Osteoblast (primary cell): ENCODE results near the gene AGAP5. TPM values are rescaled to one million over a fixed set of nuclear protein-coding genes. Genes with fewer than 3 reads are reported as not detected.
"Not testable (repeated sequence)": the region's sequence is repeated elsewhere in the genome, so short reads cannot be mapped to it uniquely, and the experiment has no call there.

Experiments
- DNase-seq: peaks from one replicate; pipeline ENCODE4 v3.0.0; 2011; ENCODE audit warnings: low spot score, mixed read lengths; ENCODE audit not compliant: insufficient read length; ENCODE audit errors: missing footprints
- H2AFZ ChIP-seq: 2 replicates; pipeline ENCODE4 v1.6.0; 2011; ENCODE audit warnings: mild to moderate bottlenecking, low read length
- H3K27ac ChIP-seq: 2 replicates; pipeline ENCODE4 v1.5.1; 2011; ENCODE audit warnings: mild to moderate bottlenecking, low read depth, low read length, moderate library complexity
- H3K27me3 ChIP-seq: 2 replicates; pipeline ENCODE4 v1.6.0; 2012; ENCODE audit warnings: mild to moderate bottlenecking, control low read depth, inconsistent platforms, low read length, moderate library complexity; ENCODE audit not compliant: insufficient read depth
- H3K36me3 ChIP-seq: 2 replicates; pipeline ENCODE4 v1.5.1; 2011; ENCODE audit warnings: mild to moderate bottlenecking, low read length, control low read depth, moderate library complexity; ENCODE audit not compliant: insufficient read depth
- H3K4me1 ChIP-seq: 2 replicates; pipeline ENCODE4 v1.5.1; 2011; ENCODE audit warnings: mild to moderate bottlenecking, low read length, control low read depth, moderate library complexity; ENCODE audit not compliant: insufficient read depth
- H3K4me2 ChIP-seq: 2 replicates; pipeline ENCODE4 v1.6.0; 2011; ENCODE audit warnings: mild to moderate bottlenecking, low read length; ENCODE audit not compliant: insufficient read depth
- H3K4me3 ChIP-seq: fragments of 200-600 bp; sonication (generic); 3 replicates; pipeline ENCODE4 v1.5.1; 2012; ENCODE audit warnings: mild to moderate bottlenecking, low read length, inconsistent platforms; ENCODE audit not compliant: insufficient read depth
- H3K79me2 ChIP-seq: 2 replicates; pipeline ENCODE4 v1.6.0; 2012; ENCODE audit warnings: mild to moderate bottlenecking, low read length, control low read depth, inconsistent platforms; ENCODE audit not compliant: insufficient read depth
- H3K9me3 ChIP-seq: 2 replicates; pipeline ENCODE4 v1.5.1; 2011; ENCODE audit warnings: low read depth, low read length, control low read depth
- H4K20me1 ChIP-seq: 2 replicates; pipeline ENCODE4 v1.6.0; 2012; ENCODE audit warnings: mild to moderate bottlenecking, low read length, control low read depth; ENCODE audit not compliant: insufficient read depth
- total RNA-seq: library from RNA; depleted of rRNA; stranded (reverse); fragments of >200 nt; gene quantifications from 2 replicates; pipeline ENCODE4 v1.2.3, GENCODE V29; 2012
- TF ChIP-seq, protein P1 (sequence below): IDR thresholded peaks from 2 replicates; pipeline ENCODE4 v1.5.1; 2011; ENCODE audit warnings: mild to moderate bottlenecking, low read depth, low read length, moderate library complexity; ENCODE audit errors: extremely low read depth

Gene AGAP5
- total RNA-seq, 1 donor = 4.0 TPM

DNA sequence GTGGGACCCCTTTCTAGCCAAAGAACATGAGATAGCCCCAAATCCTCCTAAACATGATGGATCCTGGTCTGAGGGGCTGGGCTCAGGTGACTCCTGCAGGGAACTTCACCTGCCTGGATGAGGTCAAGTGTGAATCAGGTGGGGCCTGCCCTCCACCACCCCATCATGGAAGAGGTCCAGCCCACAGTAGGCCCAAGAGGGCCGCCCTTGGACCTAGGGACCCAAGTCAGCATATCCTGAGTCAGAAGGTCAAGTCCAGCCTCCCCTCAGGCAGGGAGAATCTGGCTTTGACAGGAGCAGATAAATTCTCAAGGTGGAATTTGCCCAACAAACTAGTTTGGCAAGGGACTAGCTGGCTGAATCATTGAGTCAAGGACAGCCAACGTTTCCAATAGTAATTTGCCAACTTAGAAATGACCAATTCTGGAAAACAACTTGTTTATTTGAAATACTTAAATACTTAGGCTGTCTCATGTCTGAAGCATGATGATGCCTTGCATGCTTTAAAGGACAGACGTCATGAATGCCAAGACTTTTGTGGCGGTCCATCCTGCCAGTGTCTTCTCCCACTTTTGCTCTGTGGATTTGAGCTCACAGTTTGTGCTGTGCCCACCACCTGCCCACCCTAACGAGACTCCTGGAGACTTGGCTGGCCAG, 31.6 kb downstream of the AGAP5 start:
- H3K27me3 ChIP-seq, H4K20me1 ChIP-seq, DNase-seq, H3K4me1 ChIP-seq, H3K9me3 ChIP-seq, H3K36me3 ChIP-seq, H3K4me3 ChIP-seq, H3K4me2 ChIP-seq, H3K27ac ChIP-seq, H2AFZ ChIP-seq, H3K79me2 ChIP-seq: not testable (repeated sequence)

DNA sequence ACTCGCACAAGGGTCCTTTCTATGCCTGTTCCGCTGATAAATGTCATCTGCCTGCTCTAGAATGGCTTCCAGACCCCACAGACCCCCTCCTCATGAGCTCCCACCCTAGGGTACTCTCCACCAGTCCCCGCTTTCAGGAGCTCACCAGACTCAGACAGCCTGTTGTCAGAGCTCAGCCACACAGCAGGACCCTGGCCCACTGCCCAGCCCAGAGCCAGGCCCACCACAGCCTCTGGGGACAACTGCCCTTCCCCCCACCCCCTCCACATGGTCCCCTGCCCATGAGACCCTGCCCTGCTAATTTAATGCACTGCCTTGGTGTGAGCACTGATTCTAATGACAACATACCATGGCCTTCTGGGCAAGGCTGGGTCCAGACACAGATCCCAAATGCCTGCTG, 32.3 kb downstream of the AGAP5 start:
- not testable (repeated sequence) for H3K27me3 ChIP-seq, H4K20me1 ChIP-seq, H2AFZ ChIP-seq, H3K79me2 ChIP-seq, H3K4me1 ChIP-seq, H3K4me3 ChIP-seq, H3K27ac ChIP-seq, H3K9me3 ChIP-seq, DNase-seq, H3K36me3 ChIP-seq, H3K4me2 ChIP-seq

DNA sequence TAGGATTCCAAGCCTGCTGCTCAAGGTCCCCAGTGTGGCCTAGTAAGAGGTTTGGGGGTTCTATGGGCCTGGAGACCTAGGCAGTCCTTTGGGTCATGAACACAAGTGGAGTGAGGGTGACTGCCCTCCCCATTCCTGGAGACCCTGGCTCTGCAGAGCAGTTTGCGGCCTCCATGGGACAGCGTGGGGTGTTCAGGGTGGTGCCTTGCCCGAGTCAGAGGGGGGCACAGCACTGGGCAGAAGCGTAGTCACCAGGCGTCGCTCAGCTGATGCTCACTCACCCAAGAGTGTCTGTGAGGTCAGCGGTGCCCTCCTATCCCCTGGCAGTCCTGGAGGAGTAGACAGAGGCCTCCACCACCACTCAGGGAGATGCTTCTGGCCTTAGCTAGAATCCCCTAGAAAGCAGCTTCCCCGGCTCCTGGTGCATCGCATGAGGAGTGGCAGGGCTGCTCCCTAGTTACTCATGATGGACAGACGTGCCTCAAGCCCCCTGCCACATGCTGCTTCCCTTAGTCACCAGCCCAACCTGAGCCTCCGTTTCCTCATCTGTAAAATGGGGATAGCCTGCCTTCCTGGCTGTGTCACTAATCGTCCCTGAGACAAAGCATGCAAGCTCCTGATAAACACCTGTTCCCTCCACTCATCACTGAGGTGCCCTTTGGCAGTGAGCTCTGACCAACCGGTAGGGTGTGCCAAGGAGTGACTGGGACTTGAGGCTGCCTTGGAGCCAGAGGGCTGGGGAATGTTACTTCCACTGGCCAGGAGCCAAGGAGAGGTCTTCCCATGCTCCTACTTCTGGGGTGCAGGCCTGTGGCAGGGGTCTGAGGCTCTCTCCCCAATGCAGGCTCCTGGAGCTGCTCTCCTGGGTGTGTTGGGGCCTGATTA, 33.5 kb downstream of the AGAP5 start:
- H3K79me2 ChIP-seq, H3K27me3 ChIP-seq, H3K9me3 ChIP-seq, H3K4me2 ChIP-seq, H3K4me1 ChIP-seq, H3K36me3 ChIP-seq, H3K4me3 ChIP-seq, DNase-seq, H4K20me1 ChIP-seq, H2AFZ ChIP-seq, H3K27ac ChIP-seq: not testable (repeated sequence)

DNA sequence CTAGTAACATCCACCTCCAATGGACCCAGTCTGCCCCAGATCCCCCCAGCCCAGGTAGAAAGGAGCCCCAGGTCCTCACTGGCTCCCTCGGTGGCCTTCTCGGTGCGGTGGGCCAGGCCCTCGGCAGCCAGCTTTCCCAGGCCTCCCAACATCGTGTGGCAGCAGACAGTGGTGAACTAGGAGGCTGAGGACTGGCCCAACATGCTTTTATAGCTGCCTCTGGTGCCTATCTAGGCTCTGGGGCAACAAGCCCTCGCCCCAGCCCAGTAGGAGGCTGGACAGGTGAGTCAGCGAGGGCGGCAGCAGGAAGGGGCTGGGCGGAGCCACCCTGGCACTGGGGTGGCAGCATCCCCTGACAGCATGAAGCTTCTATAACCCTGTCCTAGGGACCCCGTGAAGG, 34.3 kb downstream of the AGAP5 start:
- H3K4me3 ChIP-seq, H3K27me3 ChIP-seq, H3K4me2 ChIP-seq, H3K4me1 ChIP-seq, H3K79me2 ChIP-seq, H4K20me1 ChIP-seq, DNase-seq, H3K9me3 ChIP-seq, H3K36me3 ChIP-seq, H2AFZ ChIP-seq, H3K27ac ChIP-seq: not testable (repeated sequence)

DNA sequence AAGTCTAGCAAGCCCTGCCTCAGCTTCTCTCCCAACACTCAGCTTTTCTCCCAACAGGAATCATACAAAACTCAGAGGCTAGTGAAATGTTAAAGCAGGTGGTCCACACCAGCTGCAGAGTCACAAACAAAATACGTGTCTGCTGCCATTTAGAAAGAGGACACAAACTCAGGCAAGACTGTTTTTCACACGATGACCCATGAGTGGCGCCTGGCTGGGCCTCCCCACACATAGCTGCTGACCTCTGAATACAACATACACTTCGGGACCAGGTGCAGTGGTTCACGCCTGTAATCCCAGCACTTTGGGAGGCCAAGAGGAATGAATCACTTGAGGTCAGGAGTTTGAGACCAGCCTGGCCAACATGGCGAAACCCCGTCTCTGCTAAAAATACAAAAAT, 35.2 kb downstream of the AGAP5 start:
- H3K27me3 ChIP-seq, H3K4me2 ChIP-seq, H4K20me1 ChIP-seq, H3K36me3 ChIP-seq, H3K79me2 ChIP-seq, H3K27ac ChIP-seq, H3K4me3 ChIP-seq, H3K9me3 ChIP-seq, H2AFZ ChIP-seq, H3K4me1 ChIP-seq, DNase-seq: not testable (repeated sequence)

DNA sequence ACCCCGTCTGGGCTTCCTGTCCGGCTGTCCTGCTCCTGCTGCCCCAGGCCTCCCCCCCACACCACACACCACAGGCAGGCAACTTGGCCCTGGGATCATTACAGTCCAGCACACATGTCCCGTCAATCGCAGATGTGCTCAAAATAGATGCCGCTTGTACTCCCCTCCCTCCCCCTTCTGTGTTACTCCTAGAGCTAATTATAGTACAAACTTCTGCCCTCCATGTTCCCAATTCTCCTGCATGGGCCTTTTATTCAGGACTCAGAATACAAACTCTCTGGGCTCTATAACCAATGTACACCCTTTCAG, 42.0 kb downstream of the AGAP5 start, which contains the start of gene SYNPO2L:
Gene SYNPO2L, minus strand, starts transcription at position 40 of the 309 bp plus-strand sequence. CDS start 107 bp downstream, outside the sequence.
- peak; percentile 65 for DNase-seq
- no peak within 1 kb of the TSS for H3K27ac ChIP-seq

More for the DNA sequence above, 42.0 kb downstream of the AGAP5 start, which contains the start of gene SYNPO2L:
- Histone ChIP-seq H3K9me3 (no peaks in the 10 kb centered on the region), H3K36me3 (no peaks in the 10 kb centered on the region), H3K4me3 (no peak within 1 kb of the TSS), H2AFZ (no peak within 1 kb of the TSS), H3K4me1 (peaks cover 6% of the 10 kb centered on the region), H3K79me2 (no peaks in the 10 kb centered on the region), H4K20me1 (no peaks in the 10 kb centered on the region), H3K27me3 (no peaks in the 10 kb centered on the region), H3K4me2 (no peak within 1 kb of the TSS)
- TF ChIP-seq, protein P1, sequence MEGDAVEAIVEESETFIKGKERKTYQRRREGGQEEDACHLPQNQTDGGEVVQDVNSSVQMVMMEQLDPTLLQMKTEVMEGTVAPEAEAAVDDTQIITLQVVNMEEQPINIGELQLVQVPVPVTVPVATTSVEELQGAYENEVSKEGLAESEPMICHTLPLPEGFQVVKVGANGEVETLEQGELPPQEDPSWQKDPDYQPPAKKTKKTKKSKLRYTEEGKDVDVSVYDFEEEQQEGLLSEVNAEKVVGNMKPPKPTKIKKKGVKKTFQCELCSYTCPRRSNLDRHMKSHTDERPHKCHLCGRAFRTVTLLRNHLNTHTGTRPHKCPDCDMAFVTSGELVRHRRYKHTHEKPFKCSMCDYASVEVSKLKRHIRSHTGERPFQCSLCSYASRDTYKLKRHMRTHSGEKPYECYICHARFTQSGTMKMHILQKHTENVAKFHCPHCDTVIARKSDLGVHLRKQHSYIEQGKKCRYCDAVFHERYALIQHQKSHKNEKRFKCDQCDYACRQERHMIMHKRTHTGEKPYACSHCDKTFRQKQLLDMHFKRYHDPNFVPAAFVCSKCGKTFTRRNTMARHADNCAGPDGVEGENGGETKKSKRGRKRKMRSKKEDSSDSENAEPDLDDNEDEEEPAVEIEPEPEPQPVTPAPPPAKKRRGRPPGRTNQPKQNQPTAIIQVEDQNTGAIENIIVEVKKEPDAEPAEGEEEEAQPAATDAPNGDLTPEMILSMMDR = no peak
